Measurements from ENCODE around the gene ST6GAL1. TPM values are rescaled to one million over a fixed set of nuclear protein-coding genes. Genes with fewer than 3 reads are reported as not detected.

The ST6GAL1 gene
- total RNA-seq, 1 experiment from 2014 or later, result 3.3 TPM

- TF ChIP-seq CTCF (IDR thresholded peaks at IDR 0.05) (no peak), SIN3A (IDR thresholded peaks at IDR 0.05; ENCODE audit: borderline replicate concordance, insufficient read depth, low read depth, low read length) (no peak), POLR2AphosphoS5 (IDR thresholded peaks at IDR 0.05; ENCODE audit: low read depth, low read length) (no peak), REST (IDR thresholded peaks at IDR 0.05; ENCODE audit: insufficient read depth in 1 of 2, low read depth in 2 of 2, low read length in 1 of 2) (no peak), TCF7L2 (IDR thresholded peaks at IDR 0.05; ENCODE audit: low read depth, low read length) (no peak)
- in situ Hi-C loops (cut with HindIII; ENCODE audit: low pct_unique_long_range_greater_than_20kb, low sequenced_read_pairs), result no loop called here
- no peaks in the 10 kb centered on the region for H3K27me3 ChIP-seq (ENCODE audit: control insufficient read depth, insufficient read depth, low read length)
- POLR2A ChIA-PET, result interaction anchor here (0.6 kb wide), 1 partner anchor 8 kb away, joined by 17 read pairs; no protein-coding TSS in a partner anchor
- DNase-seq (ENCODE audit: low read depth, low spot score) (no peak), ATAC-seq (no peak)
- no peaks in the 10 kb centered on the region for H3K36me3 ChIP-seq (ENCODE audit: control insufficient read depth, insufficient read depth, low read length)
- intact Hi-C loops (cut with micrococcal nuclease; ENCODE audit: unreplicated experiment), result no loop called here
- H3K4me1 ChIP-seq (ENCODE audit: control insufficient read depth, insufficient read depth, low read length), result no peaks in the 10 kb centered on the region
- BruUV-seq (replicated peaks), result no TSS peak
- CTCF ChIA-PET, result interaction anchor here (0.5 kb wide), 1 partner anchor 10 kb away, joined by 3 read pairs; no protein-coding TSS in a partner anchor
- no peak overlapping the region for H3K27ac ChIP-seq (ENCODE audit: low read length)
- no peak overlapping the region; a peak in 1 of 4 replicates for H3K4me3 ChIP-seq (ENCODE audit: low read depth in 2 of 2, low read length in 2 of 2)
- no peaks in the 10 kb centered on the region for H3K9me3 ChIP-seq (ENCODE audit: control insufficient read depth, insufficient read depth, low read depth, low read length)
Observed at GRCh38 chr3:187102073-187102634, 171.8 kb downstream of the ST6GAL1 start.

GRCh38 chr3:187103251-187103650 lies 172.9 kb downstream of the ST6GAL1 start:
- no peaks in the 10 kb centered on the region for H3K4me1 ChIP-seq (ENCODE audit: control insufficient read depth, insufficient read depth, low read length)
- ATAC-seq (no peak), DNase-seq (ENCODE audit: low read depth, low spot score) (no peak)
- intact Hi-C loops (cut with micrococcal nuclease; ENCODE audit: unreplicated experiment), result no loop called here
- no peaks in the 10 kb centered on the region for H3K9me3 ChIP-seq (ENCODE audit: control insufficient read depth, insufficient read depth, low read depth, low read length)
- in situ Hi-C loops (cut with HindIII; ENCODE audit: low pct_unique_long_range_greater_than_20kb, low sequenced_read_pairs), result no loop called here
- no TSS peak for BruUV-seq (replicated peaks)
- TF ChIP-seq SIN3A (IDR thresholded peaks at IDR 0.05; ENCODE audit: borderline replicate concordance, insufficient read depth, low read depth, low read length) (no peak), REST (IDR thresholded peaks at IDR 0.05; ENCODE audit: insufficient read depth in 1 of 2, low read depth in 2 of 2, low read length in 1 of 2) (no peak), TCF7L2 (IDR thresholded peaks at IDR 0.05; ENCODE audit: low read depth, low read length) (no peak), CTCF (IDR thresholded peaks at IDR 0.05) (no peak), POLR2AphosphoS5 (IDR thresholded peaks at IDR 0.05; ENCODE audit: low read depth, low read length) (no peak)
- H3K27ac ChIP-seq (ENCODE audit: low read length), result no peak overlapping the region
- POLR2A ChIA-PET, result no interaction called here
- CTCF ChIA-PET, result no interaction called here
- no peak overlapping the region for H3K4me3 ChIP-seq (ENCODE audit: low read depth in 2 of 2, low read length in 2 of 2)
- no peaks in the 10 kb centered on the region for H3K36me3 ChIP-seq (ENCODE audit: control insufficient read depth, insufficient read depth, low read length)
- no peaks in the 10 kb centered on the region for H3K27me3 ChIP-seq (ENCODE audit: control insufficient read depth, insufficient read depth, low read length)
